ENCODE results near the gene DAGLB. TPM values are rescaled to one million over a fixed set of nuclear protein-coding genes. Genes with fewer than 3 reads are reported as not detected.
A peak's percentile ranks its signal among the peaks of the same experiment; 100 is the strongest.

The DAGLB gene
- total RNA-seq, 1 experiment from 2014 or later: 33.6 TPM

DNA sequence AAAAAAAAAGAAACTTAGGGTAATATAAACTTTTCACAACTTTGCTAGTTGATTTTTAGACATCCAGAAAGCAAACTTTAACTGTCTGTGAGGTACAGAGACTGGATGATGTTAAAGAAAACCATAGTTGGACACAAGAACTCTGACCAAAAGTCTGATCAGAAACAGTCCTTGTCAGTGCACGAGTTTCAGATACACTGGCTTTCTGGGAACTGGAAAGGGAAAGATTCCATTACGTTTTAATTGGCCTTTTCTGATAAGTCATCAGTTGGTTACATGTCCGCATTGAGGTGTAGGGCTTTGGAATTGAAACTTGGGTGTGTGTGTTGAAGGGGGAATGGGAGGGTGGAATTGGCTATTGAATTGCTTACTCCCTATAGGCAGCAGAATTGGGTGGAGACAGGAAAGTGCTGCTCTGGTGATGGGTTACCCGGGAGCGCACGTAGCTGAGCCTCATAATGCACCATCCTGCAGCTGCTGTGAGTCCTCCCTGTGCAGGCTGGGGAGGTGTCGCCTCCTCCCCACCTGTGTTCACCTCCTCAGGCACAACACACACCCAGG, 59.9 kb downstream of the DAGLB start:
- Mint-ChIP-seq H3K36me3 (peaks cover 38% of the 10 kb centered on the region), H3K27ac (peak overlapping the region; percentile 26; the same call in 1 of the 2 replicates), H3K4me3 (no peak overlapping the region), H3K4me1 (peaks cover 35% of the 10 kb centered on the region), H3K9me3 (no peaks in the 10 kb centered on the region), H3K27me3 (ENCODE audit: low read depth) (no peaks in the 10 kb centered on the region)
- POLR2A ChIA-PET: no interaction called here
- ATAC-seq (no peak), DNase-seq (ENCODE audit: low spot score) (no peak)
- TF ChIP-seq, protein P1, sequence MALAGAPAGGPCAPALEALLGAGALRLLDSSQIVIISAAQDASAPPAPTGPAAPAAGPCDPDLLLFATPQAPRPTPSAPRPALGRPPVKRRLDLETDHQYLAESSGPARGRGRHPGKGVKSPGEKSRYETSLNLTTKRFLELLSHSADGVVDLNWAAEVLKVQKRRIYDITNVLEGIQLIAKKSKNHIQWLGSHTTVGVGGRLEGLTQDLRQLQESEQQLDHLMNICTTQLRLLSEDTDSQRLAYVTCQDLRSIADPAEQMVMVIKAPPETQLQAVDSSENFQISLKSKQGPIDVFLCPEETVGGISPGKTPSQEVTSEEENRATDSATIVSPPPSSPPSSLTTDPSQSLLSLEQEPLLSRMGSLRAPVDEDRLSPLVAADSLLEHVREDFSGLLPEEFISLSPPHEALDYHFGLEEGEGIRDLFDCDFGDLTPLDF (CRISPR knock-in tag; IDR thresholded peaks at IDR 0.05): no peak
- TF ChIP-seq CBFB (CRISPR knock-in tag; IDR thresholded peaks at IDR 0.05; ENCODE audit: low read depth) (no peak), ZNF423 (CRISPR knock-in tag; IDR thresholded peaks at IDR 0.05) (no peak), HMGA2 (CRISPR knock-in tag; IDR thresholded peaks at IDR 0.05) (no peak), ZNF317 (CRISPR knock-in tag; IDR thresholded peaks at IDR 0.05; ENCODE audit: borderline replicate concordance, low read depth) (no peak), ZBTB21 (CRISPR knock-in tag; IDR thresholded peaks at IDR 0.05; ENCODE audit: borderline replicate concordance) (no peak), IRF2 (CRISPR knock-in tag; IDR thresholded peaks at IDR 0.05; ENCODE audit: borderline replicate concordance, low read depth) (no peak), RORB (CRISPR knock-in tag; IDR thresholded peaks at IDR 0.05) (no peak)
- TF ChIP-seq, protein P2, sequence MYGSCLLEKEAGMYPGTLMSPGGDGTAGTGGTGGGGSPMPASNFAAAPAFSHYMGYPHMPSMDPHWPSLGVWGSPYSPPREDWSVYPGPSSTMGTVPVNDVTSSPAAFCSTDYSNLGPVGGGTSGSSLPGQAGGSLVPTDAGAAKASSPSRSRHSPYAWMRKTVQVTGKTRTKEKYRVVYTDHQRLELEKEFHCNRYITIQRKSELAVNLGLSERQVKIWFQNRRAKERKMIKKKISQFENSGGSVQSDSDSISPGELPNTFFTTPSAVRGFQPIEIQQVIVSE (CRISPR knock-in tag; IDR thresholded peaks at IDR 0.05; ENCODE audit: borderline replicate concordance): no peak
- TF ChIP-seq, protein P3, sequence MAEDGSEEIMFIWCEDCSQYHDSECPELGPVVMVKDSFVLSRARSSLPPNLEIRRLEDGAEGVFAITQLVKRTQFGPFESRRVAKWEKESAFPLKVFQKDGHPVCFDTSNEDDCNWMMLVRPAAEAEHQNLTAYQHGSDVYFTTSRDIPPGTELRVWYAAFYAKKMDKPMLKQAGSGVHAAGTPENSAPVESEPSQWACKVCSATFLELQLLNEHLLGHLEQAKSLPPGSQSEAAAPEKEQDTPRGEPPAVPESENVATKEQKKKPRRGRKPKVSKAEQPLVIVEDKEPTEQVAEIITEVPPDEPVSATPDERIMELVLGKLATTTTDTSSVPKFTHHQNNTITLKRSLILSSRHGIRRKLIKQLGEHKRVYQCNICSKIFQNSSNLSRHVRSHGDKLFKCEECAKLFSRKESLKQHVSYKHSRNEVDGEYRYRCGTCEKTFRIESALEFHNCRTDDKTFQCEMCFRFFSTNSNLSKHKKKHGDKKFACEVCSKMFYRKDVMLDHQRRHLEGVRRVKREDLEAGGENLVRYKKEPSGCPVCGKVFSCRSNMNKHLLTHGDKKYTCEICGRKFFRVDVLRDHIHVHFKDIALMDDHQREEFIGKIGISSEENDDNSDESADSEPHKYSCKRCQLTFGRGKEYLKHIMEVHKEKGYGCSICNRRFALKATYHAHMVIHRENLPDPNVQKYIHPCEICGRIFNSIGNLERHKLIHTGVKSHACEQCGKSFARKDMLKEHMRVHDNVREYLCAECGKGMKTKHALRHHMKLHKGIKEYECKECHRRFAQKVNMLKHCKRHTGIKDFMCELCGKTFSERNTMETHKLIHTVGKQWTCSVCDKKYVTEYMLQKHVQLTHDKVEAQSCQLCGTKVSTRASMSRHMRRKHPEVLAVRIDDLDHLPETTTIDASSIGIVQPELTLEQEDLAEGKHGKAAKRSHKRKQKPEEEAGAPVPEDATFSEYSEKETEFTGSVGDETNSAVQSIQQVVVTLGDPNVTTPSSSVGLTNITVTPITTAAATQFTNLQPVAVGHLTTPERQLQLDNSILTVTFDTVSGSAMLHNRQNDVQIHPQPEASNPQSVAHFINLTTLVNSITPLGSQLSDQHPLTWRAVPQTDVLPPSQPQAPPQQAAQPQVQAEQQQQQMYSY (CRISPR knock-in tag; IDR thresholded peaks at IDR 0.05): no peak
- CTCF ChIA-PET: interaction anchor here (0.7 kb wide), 1 partner anchor 1091 kb away, joined by 3 read pairs; no protein-coding TSS in a partner anchor

DNA sequence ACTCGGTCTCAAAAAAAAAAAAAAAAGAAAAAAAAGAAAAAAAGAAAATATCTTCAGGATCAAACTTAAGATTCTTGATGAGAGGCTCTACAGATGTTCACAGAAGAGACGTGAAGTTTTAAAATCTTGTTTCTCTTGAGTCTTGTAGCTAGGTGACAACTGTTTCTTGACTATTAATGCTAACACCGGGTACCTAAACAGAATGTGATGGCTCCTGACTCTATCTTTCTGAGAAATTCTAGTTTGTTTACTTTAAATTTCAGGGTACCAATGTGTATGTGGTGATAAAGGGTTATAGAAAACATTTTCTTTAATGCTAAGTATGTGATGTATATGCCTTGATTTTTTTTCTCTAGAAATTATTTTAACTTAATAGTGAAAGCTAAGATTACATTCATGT, 61.0 kb downstream of the DAGLB start:
- DNase-seq (ENCODE audit: low spot score) (no peak), ATAC-seq (no peak)
- CTCF ChIA-PET: no interaction called here
- no peak overlapping the region for H3K4me3 Mint-ChIP-seq
- POLR2A ChIA-PET: no interaction called here
- H3K27me3 Mint-ChIP-seq (ENCODE audit: low read depth): no peaks in the 10 kb centered on the region
- H3K9me3 Mint-ChIP-seq: no peaks in the 10 kb centered on the region
- no peak overlapping the region for H3K27ac Mint-ChIP-seq
- H3K4me1 Mint-ChIP-seq: peaks cover 43% of the 10 kb centered on the region
- peaks cover 28% of the 10 kb centered on the region for H3K36me3 Mint-ChIP-seq
- TF ChIP-seq RORB (CRISPR knock-in tag; IDR thresholded peaks at IDR 0.05): no peak
- no peak for TF ChIP-seq ZNF138 (CRISPR knock-in tag; conservative IDR thresholded peaks at IDR 0.05)
- no peak for TF ChIP-seq ZNF396 (CRISPR knock-in tag; IDR thresholded peaks at IDR 0.05; ENCODE audit: borderline replicate concordance)
- TF ChIP-seq, protein P4, sequence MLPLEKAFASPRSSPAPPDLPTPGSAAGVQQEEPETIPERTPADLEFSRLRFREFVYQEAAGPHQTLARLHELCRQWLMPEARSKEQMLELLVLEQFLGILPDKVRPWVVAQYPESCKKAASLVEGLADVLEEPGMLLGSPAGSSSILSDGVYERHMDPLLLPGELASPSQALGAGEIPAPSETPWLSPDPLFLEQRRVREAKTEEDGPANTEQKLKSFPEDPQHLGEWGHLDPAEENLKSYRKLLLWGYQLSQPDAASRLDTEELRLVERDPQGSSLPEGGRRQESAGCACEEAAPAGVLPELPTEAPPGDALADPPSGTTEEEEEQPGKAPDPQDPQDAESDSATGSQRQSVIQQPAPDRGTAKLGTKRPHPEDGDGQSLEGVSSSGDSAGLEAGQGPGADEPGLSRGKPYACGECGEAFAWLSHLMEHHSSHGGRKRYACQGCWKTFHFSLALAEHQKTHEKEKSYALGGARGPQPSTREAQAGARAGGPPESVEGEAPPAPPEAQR (CRISPR knock-in tag; IDR thresholded peaks at IDR 0.05): no peak
- TF ChIP-seq, protein P5, sequence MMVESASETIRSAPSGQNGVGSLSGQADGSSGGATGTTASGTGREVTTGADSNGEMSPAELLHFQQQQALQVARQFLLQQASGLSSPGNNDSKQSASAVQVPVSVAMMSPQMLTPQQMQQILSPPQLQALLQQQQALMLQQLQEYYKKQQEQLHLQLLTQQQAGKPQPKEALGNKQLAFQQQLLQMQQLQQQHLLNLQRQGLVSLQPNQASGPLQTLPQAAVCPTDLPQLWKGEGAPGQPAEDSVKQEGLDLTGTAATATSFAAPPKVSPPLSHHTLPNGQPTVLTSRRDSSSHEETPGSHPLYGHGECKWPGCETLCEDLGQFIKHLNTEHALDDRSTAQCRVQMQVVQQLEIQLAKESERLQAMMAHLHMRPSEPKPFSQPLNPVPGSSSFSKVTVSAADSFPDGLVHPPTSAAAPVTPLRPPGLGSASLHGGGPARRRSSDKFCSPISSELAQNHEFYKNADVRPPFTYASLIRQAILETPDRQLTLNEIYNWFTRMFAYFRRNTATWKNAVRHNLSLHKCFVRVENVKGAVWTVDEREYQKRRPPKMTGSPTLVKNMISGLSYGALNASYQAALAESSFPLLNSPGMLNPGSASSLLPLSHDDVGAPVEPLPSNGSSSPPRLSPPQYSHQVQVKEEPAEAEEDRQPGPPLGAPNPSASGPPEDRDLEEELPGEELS (CRISPR knock-in tag; IDR thresholded peaks at IDR 0.05): no peak
- TF ChIP-seq, protein P3 (CRISPR knock-in tag; IDR thresholded peaks at IDR 0.05): no peak
- TF ChIP-seq, protein P6, sequence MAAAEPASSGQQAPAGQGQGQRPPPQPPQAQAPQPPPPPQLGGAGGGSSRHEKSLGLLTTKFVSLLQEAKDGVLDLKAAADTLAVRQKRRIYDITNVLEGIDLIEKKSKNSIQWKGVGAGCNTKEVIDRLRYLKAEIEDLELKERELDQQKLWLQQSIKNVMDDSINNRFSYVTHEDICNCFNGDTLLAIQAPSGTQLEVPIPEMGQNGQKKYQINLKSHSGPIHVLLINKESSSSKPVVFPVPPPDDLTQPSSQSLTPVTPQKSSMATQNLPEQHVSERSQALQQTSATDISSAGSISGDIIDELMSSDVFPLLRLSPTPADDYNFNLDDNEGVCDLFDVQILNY (CRISPR knock-in tag; IDR thresholded peaks at IDR 0.05): no peak
- no peak for TF ChIP-seq ZNF263 (CRISPR knock-in tag; IDR thresholded peaks at IDR 0.05; ENCODE audit: low read depth)
- TF ChIP-seq CREM (CRISPR knock-in tag; IDR thresholded peaks at IDR 0.05): no peak
- no peak for TF ChIP-seq TCF7 (CRISPR knock-in tag; IDR thresholded peaks at IDR 0.05; ENCODE audit: low read depth)
- no peak for TF ChIP-seq SMAD4 (CRISPR knock-in tag; IDR thresholded peaks at IDR 0.05)
- TF ChIP-seq ELF4 (CRISPR knock-in tag; IDR thresholded peaks at IDR 0.05; ENCODE audit: low read depth): no peak
- no peak for TF ChIP-seq FOXJ3 (CRISPR knock-in tag; IDR thresholded peaks at IDR 0.05; ENCODE audit: borderline replicate concordance)
- no peak for TF ChIP-seq IRF2 (CRISPR knock-in tag; IDR thresholded peaks at IDR 0.05; ENCODE audit: borderline replicate concordance, low read depth)
